ENCODE data around the gene FFAR4. TPM values are rescaled to one million over a fixed set of nuclear protein-coding genes. Genes with fewer than 3 reads are reported as not detected.

Gene FFAR4
- total RNA-seq, 6 experiments from 2014 or later = 0.07 to 0.27 (median 0.19) TPM

DNA sequence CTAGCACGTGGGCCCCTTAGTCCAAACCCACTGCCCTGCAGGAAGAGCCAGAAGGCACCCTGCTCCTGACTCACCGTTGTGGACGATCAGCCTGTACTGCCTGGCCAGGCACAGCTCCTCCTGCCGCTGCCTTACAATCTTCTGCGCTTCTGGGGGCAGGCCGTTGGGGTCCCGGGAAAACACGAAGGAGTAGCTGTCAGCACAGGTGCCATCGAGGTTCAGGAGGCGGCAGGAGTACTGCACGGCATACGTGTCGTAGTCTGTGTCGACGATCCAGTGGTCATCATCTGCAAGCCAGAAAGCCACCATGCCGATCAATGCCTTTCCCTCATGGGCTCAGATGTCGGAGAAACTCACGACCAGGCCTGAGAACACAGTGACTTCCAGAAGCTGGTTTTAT is 27.3 kb downstream of the FFAR4 start:
- Histone ChIP-seq H3K9me3 (no peaks in the 10 kb centered on the region), H3K4me1 (peaks cover 0 to 17% (median 0%) of the 10 kb centered on the region in 4 donors), H3K27me3 (no peaks in the 10 kb centered on the region), H3K4me3 (peak overlapping the region in 1 of 3 donors; percentile 9), H3K36me3 (peaks cover 0 to 76% (median 37%) of the 10 kb centered on the region in 4 donors), H3K27ac (peak overlapping the region in 1 of 3 donors; percentile 27)
- TF ChIP-seq POLR2A (IDR thresholded peaks at IDR 0.05) = no peak
- no peak for TF ChIP-seq CTCF (IDR thresholded peaks at IDR 0.05)
- intact Hi-C loops (cut with DNase I) = loop anchor here in 1 of 2 donors (10.0 kb wide), 1 partner anchor 81 kb away; no protein-coding TSS in a partner anchor
- DNase-seq (peak in 1 of 3 donors; percentile 52), ATAC-seq (no peak)
- WGBS (ENCODE audit: insufficient coverage, low coverage, low lambda C conversion rate, missing lambda C conversion rate) = 69% methylated on average over 9 of the region's 18 CpGs

DNA sequence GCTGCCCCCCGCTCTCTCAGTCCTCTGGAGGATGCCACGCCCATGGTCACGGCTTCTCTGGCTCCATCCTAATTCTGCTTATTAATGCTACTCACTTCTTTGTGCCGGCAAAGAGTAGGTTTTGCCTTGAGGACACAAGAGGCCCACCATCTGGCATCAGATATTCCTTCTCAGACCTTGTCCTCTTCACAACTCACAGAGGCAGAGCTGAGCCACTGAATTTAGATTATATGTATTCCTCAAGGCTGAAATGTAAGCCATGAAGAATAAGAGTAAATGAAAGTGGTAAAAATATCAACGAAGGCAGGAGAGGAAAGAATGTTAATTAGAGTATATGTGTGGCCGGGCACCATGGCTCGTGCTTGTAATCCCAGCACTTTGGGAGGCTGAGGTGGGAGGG is 28.1 kb downstream of the FFAR4 start:
- ATAC-seq = no peak
- H3K27me3 ChIP-seq = no peaks in the 10 kb centered on the region
- TF ChIP-seq CTCF (IDR thresholded peaks at IDR 0.05) = no peak
- no peak for TF ChIP-seq POLR2A (IDR thresholded peaks at IDR 0.05)
- intact Hi-C loops (cut with DNase I) = loop anchor here in 1 of 2 donors (10.0 kb wide), 1 partner anchor 80 kb away; no protein-coding TSS in a partner anchor
- no peak for DNase-seq
- H3K27ac ChIP-seq = peak overlapping the region in 1 of 3 donors; percentile 27
- H3K9me3 ChIP-seq = no peaks in the 10 kb centered on the region
- no peak overlapping the region for H3K4me3 ChIP-seq
- peaks cover 0 to 17% (median 0%) of the 10 kb centered on the region in 4 donors for H3K4me1 ChIP-seq
- H3K36me3 ChIP-seq = peaks cover 0 to 83% (median 40%) of the 10 kb centered on the region in 4 donors
- WGBS (ENCODE audit: insufficient coverage, low coverage, low lambda C conversion rate, missing lambda C conversion rate) = 53% methylated on average over 7 of the region's 7 CpGs

DNA sequence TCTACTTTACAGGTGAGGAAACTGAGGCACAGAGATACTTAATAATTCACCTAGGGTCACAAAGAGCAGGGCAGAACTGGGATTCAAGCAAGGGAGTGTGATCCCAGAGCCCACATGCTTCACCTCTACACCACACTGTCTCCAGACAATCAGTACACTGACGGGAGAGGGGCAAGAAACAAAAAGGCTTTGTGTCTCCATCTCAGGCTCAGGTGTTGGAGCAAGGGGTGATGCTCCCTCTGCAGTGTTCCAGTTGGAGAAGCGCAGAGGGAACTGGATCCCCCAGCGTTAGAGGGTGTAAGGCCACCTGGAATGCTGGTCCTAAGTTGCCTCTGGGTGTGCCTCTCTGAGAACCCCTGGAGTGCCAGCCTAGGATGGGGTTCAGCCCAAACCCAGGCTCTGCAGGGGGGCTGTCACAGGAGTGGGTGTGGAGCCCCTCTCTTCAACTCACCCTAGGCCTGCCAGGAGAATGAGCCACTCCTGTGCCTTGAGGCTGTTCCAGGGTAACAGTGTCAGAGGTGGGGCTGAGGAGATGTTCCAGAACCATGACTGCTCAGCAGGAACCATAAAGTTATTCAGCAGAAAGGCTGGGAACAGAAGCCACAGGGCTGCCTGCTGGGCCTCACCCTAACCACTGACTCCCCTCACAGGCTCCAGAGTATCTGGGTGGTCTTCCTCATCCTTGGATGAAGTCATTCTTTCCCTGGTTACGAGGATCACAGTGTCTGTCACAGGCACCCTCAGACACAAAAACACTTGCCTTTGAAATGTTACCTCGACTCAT is 29.1 kb downstream of the FFAR4 start:
- TF ChIP-seq POLR2A (IDR thresholded peaks at IDR 0.05) (no peak), CTCF (IDR thresholded peaks at IDR 0.05) (no peak)
- 50% methylated on average over 3 of the region's 5 CpGs for WGBS (ENCODE audit: insufficient coverage, low coverage, low lambda C conversion rate, missing lambda C conversion rate)
- peak in 3 of 4 donors; percentile 4 to 24 (median 15) for ATAC-seq
- Histone ChIP-seq H3K9me3 (no peaks in the 10 kb centered on the region), H3K4me1 (peaks cover 0 to 17% (median 0%) of the 10 kb centered on the region in 4 donors), H3K27me3 (no peaks in the 10 kb centered on the region), H3K4me3 (peak overlapping the region in 1 of 3 donors; percentile 1), H3K27ac (peak overlapping the region in 1 of 3 donors; percentile 27), H3K36me3 (peaks cover 0 to 94% (median 44%) of the 10 kb centered on the region in 4 donors)
- intact Hi-C loops (cut with DNase I) = loop anchor here in 1 of 2 donors (10.0 kb wide), 1 partner anchor 79 kb away; no protein-coding TSS in a partner anchor
- DNase-seq = peak in 1 of 3 donors; percentile 55

- 63% methylated on average over 2 of the region's 4 CpGs for WGBS (ENCODE audit: insufficient coverage, low coverage, low lambda C conversion rate, missing lambda C conversion rate)
- TF ChIP-seq CTCF (IDR thresholded peaks at IDR 0.05) (peak in 2 of 4 donors; percentile 11 to 20), POLR2A (IDR thresholded peaks at IDR 0.05) (peak; percentile 25)
- no peaks in the 10 kb centered on the region for H3K9me3 ChIP-seq
- intact Hi-C loops (cut with DNase I) = loop anchor here in 1 of 2 donors (10.0 kb wide), 1 partner anchor 78 kb away; no protein-coding TSS in a partner anchor
- peaks cover 0 to 13% (median 0%) of the 10 kb centered on the region in 4 donors for H3K4me1 ChIP-seq
- peaks cover 0 to 91% (median 43%) of the 10 kb centered on the region in 4 donors for H3K36me3 ChIP-seq
- H3K27me3 ChIP-seq = no peaks in the 10 kb centered on the region
- H3K27ac ChIP-seq = peak overlapping the region in 1 of 3 donors; percentile 91
- DNase-seq (peak in 1 of 3 donors; percentile 54), ATAC-seq (peak in 3 of 4 donors; percentile 0 to 2 (median 1))
- peak overlapping the region in 2 of 3 donors; percentile 78 to 94 for H3K4me3 ChIP-seq
Measured at GRCh38 chr10:93596539-93596938, 30.1 kb downstream of the FFAR4 start.
